Stimulated activated naive B cell treated with anti-CD40 and anti-IgM and Interleukin-4, amounts not matched to agents 10 μg/mL and 1 μg/mL and 100 μg/mL, for 72 hours (primary cell): Measurements from ENCODE around the gene DCLK2.

ENCODE experiments used
- ATAC-seq, 2 donors: fragments of 150-1000 bp; cut with Tn5 transposase; replicated peaks; 2 replicates each; pipeline ENCODE4 v1.10.0; 2021; ENCODE audit warnings: moderate library complexity in 1 of 2
- DNase-seq: peaks from one replicate; pipeline ENCODE4 v3.0.0; 2021
- H3K27ac Mint-ChIP-seq: one replicate; pipeline ENCODE4 v1.8.0; 2022; ENCODE audit warnings: mild to moderate bottlenecking, mixed read lengths
- H3K27me3 Mint-ChIP-seq, 2 donors: one replicate each; pipeline ENCODE4 v1.8.0; 2022; ENCODE audit warnings: mixed read lengths in 2 of 2
- H3K36me3 Mint-ChIP-seq, 2 donors: one replicate each; pipeline ENCODE4 v1.8.0; 2022; ENCODE audit warnings: mixed read lengths in 2 of 2, mild to moderate bottlenecking in 1 of 2
- H3K4me1 Mint-ChIP-seq, 2 donors: one replicate each; pipeline ENCODE4 v1.8.0; 2022; ENCODE audit warnings: mixed read lengths in 2 of 2, mild to moderate bottlenecking in 1 of 2
- H3K4me3 Mint-ChIP-seq, 2 donors: one replicate each; pipeline ENCODE4 v1.8.0; 2022; ENCODE audit warnings: mild to moderate bottlenecking in 2 of 2, mixed read lengths in 2 of 2, moderate library complexity in 1 of 2
- H3K9me3 Mint-ChIP-seq, 2 donors: one replicate each; pipeline ENCODE4 v1.8.0; 2022; ENCODE audit warnings: mixed read lengths in 2 of 2, mild to moderate bottlenecking in 1 of 2

DCLK2 gene

DNA sequence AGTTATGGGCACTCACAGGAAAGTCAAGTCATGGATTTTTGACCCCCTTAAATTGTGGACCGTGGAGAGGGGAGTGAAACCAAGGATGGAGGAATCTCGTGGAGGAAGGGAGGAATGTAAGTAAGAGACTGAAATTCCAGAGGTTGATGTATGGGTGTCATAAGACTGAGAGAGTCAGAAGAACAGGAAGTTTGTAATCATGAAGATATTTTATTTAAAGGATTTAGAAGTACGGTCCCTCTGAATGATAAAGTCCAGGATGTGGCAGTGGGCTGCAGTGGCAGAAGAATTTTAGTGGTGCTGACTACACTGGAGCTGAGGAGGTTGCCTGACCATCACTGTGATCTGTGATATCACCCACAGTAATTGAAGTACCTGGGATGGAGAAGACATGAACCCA is 57.8 kb downstream of the DCLK2 start:
- H3K27ac Mint-ChIP-seq = no peak overlapping the region

DNA sequence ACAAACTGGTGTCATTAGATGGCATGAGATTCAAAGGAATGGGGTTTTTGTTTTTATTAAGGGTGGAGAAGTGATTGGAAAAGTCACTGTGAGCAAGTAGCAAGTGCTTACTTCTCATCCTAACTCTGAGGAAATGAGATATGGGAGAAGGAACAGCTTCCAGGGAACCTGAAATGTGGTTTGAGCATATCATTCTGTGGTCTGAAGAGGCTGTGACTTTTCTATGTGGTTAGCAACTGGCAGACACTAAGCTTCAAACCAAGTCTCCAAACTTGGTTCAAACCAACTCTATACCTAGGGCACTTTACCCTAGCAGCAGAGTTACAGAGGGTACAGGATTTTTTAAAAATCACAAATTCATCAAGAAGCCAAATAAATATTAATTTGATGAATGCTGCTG is 58.2 kb downstream of the DCLK2 start:
- no peak overlapping the region for H3K27ac Mint-ChIP-seq
- H3K9me3 Mint-ChIP-seq = no peaks in the 10 kb centered on the region
- no peak for ATAC-seq
- H3K36me3 Mint-ChIP-seq = peaks cover 0 to 3% of the 10 kb centered on the region in 2 donors
- H3K4me3 Mint-ChIP-seq = no peak overlapping the region
- DNase-seq = no peak
- H3K27me3 Mint-ChIP-seq = peaks cover 5 to 8% of the 10 kb centered on the region in 2 donors
- peaks cover 21 to 34% of the 10 kb centered on the region in 2 donors for H3K4me1 Mint-ChIP-seq

More for the DNA sequence above, 57.8 kb downstream of the DCLK2 start:
- ATAC-seq (no peak), DNase-seq (no peak)
- no peaks in the 10 kb centered on the region for H3K9me3 Mint-ChIP-seq
- peaks cover 0 to 3% of the 10 kb centered on the region in 2 donors for H3K36me3 Mint-ChIP-seq
- H3K4me1 Mint-ChIP-seq = peaks cover 18 to 30% of the 10 kb centered on the region in 2 donors
- peaks cover 5 to 10% of the 10 kb centered on the region in 2 donors for H3K27me3 Mint-ChIP-seq
- H3K4me3 Mint-ChIP-seq = no peak overlapping the region

DNA sequence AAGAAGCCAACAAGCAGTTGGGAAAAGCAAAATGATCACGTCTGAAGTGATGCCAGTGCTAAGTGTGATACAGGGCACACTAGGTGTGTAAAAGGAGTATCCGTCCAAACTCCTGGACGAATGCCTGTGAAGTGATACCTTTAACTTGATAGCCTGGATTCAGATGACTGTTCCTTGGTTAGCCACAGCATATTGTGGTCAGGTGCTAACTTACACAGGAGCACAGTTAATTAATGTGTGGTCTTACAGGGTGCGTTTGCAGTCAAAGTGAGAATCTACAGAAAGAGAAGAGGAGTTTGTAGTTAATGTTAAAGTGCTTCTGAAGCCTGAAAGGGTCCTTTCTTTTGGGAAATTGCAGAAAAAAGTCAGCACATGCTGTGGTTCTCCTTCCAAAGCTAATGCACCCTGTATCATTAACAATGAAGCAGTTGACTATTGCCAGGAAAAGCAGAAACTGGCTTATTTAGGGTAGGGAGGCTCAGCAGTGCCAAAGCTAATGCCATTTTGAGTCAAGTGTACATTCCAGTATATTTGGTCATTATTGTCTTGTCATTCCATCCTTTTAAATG is 61.1 kb downstream of the DCLK2 start:
- no peaks in the 10 kb centered on the region for H3K27me3 Mint-ChIP-seq
- ATAC-seq = peak in 1 of 2 donors; percentile 42

DNA sequence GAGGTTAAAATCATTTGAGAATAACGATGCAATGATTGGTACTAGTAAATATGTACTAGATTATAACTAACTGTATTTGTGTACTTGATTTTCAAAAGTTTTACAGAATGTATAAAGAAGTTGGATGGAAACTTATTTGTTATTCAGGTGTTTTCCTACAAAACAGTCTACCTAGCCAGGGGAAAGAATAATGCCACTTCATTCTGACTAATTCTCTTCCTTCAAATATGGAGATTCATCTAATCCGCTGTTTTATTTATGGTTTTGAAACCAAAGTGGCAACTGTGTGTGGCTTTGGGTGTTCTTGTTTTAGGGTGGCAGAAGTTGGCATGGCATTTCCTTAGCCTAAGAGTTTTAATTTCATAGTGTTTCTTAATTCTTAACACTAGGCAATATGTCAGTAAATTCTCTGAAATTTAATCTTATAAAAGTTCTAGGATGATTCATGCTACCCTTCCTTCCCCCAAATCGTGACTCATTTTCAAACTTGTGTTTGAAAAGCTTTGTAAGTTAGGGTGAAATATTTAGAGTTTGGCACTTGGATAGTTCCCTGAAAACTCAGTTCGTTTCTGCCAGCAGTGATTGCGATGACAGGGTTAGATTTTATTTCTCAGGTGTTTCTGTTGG is 62.6 kb downstream of the DCLK2 start:
- no peak for DNase-seq
- no peak overlapping the region for H3K4me3 Mint-ChIP-seq
- peaks cover 12 to 22% of the 10 kb centered on the region in 2 donors for H3K4me1 Mint-ChIP-seq
- H3K9me3 Mint-ChIP-seq = peaks cover 5 to 12% of the 10 kb centered on the region in 2 donors
- no peak overlapping the region for H3K27ac Mint-ChIP-seq
- H3K36me3 Mint-ChIP-seq = peaks cover 1 to 4% of the 10 kb centered on the region in 2 donors
- H3K27me3 Mint-ChIP-seq = no peaks in the 10 kb centered on the region
- ATAC-seq = no peak

More for the DNA sequence above, 61.1 kb downstream of the DCLK2 start:
- Mint-ChIP-seq H3K27ac (no peak overlapping the region), H3K4me1 (peaks cover 21 to 34% of the 10 kb centered on the region in 2 donors), H3K4me3 (no peak overlapping the region), H3K36me3 (peaks cover 0 to 3% of the 10 kb centered on the region in 2 donors), H3K9me3 (peaks cover 5 to 11% of the 10 kb centered on the region in 2 donors)
- DNase-seq = no peak

DNA sequence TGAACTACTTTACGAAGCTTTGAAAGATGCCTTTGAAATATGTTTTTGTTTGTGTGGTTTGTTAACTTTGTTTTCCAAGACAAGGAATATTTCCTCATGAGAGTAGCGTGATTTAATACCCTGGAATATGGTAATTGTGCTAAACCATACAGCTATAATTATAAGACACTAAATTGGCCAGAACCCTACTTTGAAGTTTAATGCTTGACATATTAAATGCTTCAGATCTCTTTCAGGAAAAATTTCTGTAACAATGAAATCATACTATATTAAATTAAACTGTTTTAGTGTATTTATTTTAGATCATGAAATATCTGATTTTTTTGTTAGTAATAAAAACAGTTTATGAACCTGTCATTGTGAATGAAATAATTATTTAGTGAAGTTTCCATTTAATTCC is 63.5 kb downstream of the DCLK2 start:
- no peak overlapping the region for H3K4me3 Mint-ChIP-seq
- no peak for DNase-seq
- no peaks in the 10 kb centered on the region for H3K27me3 Mint-ChIP-seq
- H3K4me1 Mint-ChIP-seq = peaks cover 6 to 13% of the 10 kb centered on the region in 2 donors
- peaks cover 0 to 4% of the 10 kb centered on the region in 2 donors for H3K36me3 Mint-ChIP-seq
- H3K27ac Mint-ChIP-seq = no peak overlapping the region
- H3K9me3 Mint-ChIP-seq = peaks cover 5 to 12% of the 10 kb centered on the region in 2 donors
- ATAC-seq = no peak

DNA sequence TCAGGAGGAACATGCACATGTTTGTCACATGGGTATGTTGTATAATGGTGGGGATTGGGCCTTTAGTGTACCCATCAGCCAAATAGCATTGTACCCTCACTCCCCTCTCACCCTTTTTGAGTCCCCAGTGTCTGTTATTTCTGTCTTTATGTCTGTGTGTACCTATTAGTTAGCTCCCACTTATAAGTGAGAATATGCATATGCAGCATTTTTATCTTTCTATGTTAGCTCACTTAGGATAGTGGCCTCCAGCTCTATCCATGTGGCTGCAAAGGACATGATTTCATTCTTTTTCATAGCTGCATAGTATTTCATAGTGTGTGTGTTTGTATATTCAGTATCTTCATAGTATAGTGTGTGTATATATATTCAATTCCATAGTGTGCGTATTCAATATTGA is 64.6 kb downstream of the DCLK2 start:
- peaks cover 5 to 12% of the 10 kb centered on the region in 2 donors for H3K9me3 Mint-ChIP-seq
- no peak overlapping the region for H3K27ac Mint-ChIP-seq
- H3K4me3 Mint-ChIP-seq = no peak overlapping the region
- peaks cover 6 to 8% of the 10 kb centered on the region in 2 donors for H3K4me1 Mint-ChIP-seq
- ATAC-seq (no peak), DNase-seq (no peak)
- H3K27me3 Mint-ChIP-seq = no peaks in the 10 kb centered on the region
- peaks cover 0 to 4% of the 10 kb centered on the region in 2 donors for H3K36me3 Mint-ChIP-seq

DNA sequence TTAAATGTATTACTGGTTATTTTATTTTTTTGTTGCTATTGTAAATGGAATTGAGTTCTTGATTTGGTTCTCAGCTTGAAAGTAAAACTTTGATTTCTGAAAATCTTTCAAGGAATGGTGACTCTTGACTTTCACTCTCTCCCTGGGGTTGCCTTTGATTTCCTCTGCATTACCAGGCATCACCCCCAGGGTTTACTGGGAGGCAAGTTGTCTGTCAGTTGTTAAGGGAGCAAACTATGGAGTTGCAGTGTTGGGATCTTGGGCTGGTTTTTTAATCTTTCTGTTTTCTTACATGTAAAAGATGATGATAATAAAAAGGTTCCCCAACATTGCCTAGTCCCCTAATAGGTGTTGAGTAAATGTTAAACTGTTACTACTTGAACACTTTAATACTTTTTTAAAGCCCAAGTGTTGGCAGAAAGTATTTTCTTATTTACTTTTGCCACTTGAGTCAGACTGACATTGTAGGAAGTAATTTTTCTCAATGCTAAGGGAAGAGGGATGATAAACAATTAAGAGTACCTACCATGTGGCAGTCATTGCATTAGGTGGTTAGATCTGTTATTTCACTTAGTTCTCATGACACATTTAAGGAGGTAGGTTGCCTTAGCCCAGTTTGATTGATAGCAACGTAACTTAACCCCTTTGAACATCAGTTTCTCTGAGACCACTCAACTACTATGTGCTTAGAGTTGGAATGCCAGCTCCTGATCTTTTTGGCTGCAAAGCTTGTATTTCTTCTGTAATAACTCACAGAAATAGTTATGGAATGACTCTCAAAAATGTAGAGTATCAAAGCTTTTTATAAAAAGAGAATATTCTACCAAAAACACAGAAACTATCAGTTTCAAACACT is 67.1 kb downstream of the DCLK2 start:
- H3K4me3 Mint-ChIP-seq = no peak overlapping the region
- no peaks in the 10 kb centered on the region for H3K27me3 Mint-ChIP-seq

DNA sequence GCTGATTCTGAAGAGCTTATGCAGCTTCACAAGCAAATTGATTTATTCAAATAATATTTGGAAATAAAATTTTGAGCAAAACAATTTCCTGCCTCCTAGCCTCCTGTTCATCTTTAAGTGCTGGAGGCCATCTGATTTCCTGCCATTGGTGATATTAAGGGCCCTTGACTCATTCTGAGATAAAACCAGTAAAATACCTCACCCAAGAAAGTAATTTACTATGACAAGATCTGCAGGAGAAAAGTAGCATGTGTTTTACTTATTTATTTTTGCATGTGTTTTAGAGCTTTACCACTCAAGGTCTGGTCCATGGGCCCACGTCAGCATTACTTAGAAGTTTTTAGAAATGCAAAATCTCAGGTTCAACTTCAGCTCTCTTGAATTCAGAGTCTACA is 67.7 kb downstream of the DCLK2 start:
- Mint-ChIP-seq H3K27ac (no peak overlapping the region), H3K4me1 (peaks cover 5% of the 10 kb centered on the region in 2 donors), H3K27me3 (no peaks in the 10 kb centered on the region), H3K36me3 (peaks cover 0 to 4% of the 10 kb centered on the region in 2 donors), H3K9me3 (peaks cover 5 to 12% of the 10 kb centered on the region in 2 donors), H3K4me3 (no peak overlapping the region)
- no peak for ATAC-seq
- DNase-seq = no peak

More for the DNA sequence above, 67.1 kb downstream of the DCLK2 start:
- peaks cover 5 to 12% of the 10 kb centered on the region in 2 donors for H3K9me3 Mint-ChIP-seq
- peaks cover 6 to 8% of the 10 kb centered on the region in 2 donors for H3K4me1 Mint-ChIP-seq
- DNase-seq (no peak), ATAC-seq (no peak)
- H3K36me3 Mint-ChIP-seq = peaks cover 0 to 4% of the 10 kb centered on the region in 2 donors
- no peak overlapping the region for H3K27ac Mint-ChIP-seq

DNA sequence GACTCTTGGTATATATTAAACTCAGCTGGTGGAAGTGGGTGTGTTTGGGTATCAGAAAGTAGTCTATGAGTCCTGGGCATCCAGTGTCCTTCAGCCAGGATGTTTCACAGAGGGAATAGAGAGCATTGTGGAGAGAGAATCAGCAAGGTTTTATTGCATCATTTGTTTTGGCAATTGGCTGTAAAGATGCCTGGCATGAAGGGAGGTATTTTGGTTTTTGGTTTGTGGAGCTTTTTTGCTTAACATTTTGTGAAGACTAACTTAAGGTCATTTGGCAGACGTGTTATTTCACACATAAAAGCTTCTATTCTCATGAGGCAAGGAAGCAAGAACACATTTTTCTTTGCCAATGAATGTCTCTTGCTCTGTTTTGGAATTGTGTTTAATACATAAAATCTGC is 71.1 kb downstream of the DCLK2 start:
- ATAC-seq (no peak), DNase-seq (no peak)
- H3K36me3 Mint-ChIP-seq = peaks cover 0 to 4% of the 10 kb centered on the region in 2 donors
- peaks cover 0 to 1% of the 10 kb centered on the region in 2 donors for H3K9me3 Mint-ChIP-seq
- no peak overlapping the region for H3K4me3 Mint-ChIP-seq
- H3K27ac Mint-ChIP-seq = no peak overlapping the region
- H3K4me1 Mint-ChIP-seq = peaks cover 0 to 3% of the 10 kb centered on the region in 2 donors
- H3K27me3 Mint-ChIP-seq = no peaks in the 10 kb centered on the region

DNA sequence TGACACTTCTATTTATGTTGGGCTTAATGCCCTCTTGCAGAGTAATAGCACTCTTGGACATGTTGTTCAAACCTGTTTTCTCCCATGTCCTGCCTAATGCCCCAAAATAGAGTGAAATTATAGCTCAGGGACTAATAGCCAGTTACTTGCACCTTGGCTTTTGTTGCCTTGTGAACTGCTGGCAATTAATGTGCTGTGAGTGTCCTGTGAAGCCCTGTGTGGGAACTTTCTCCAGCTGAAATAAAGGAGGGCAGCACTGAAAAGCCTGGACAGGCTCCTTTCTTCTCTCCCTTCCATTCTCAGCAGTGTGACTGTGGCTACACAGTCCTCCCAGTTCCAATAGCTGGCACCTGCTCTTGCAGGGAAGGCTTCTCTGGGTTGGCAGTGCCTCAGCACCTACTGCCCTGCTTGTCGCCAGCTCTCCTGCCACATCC is 72.4 kb downstream of the DCLK2 start:
- Mint-ChIP-seq H3K27ac (no peak overlapping the region), H3K27me3 (no peaks in the 10 kb centered on the region), H3K9me3 (no peaks in the 10 kb centered on the region), H3K36me3 (no peaks in the 10 kb centered on the region), H3K4me3 (no peak overlapping the region), H3K4me1 (peaks cover 0 to 3% of the 10 kb centered on the region in 2 donors)
- DNase-seq (no peak), ATAC-seq (no peak)

DNA sequence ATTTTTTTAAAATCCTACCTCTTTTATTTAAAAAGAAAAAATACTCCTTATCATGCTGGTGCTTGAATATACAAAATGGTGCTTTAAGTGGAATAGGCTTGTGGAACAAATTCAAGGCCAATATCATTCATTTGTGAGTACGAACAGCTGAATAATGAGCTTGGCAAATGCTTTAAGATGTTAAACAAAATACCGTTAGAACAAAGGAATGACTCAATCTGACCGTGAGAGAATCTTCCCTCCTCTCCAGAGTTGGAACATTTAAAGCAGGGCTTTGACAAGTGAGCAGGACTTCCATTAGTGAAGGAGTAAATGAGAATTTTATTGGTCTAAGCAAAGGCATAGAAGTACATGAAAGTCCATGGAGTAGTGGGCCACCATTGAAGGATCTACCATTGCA is 74.5 kb downstream of the DCLK2 start:
- Mint-ChIP-seq H3K27me3 (no peaks in the 10 kb centered on the region), H3K4me1 (peaks cover 0 to 3% of the 10 kb centered on the region in 2 donors), H3K4me3 (no peak overlapping the region), H3K27ac (no peak overlapping the region), H3K36me3 (no peaks in the 10 kb centered on the region), H3K9me3 (no peaks in the 10 kb centered on the region)
- no peak for ATAC-seq
- no peak for DNase-seq

DNA sequence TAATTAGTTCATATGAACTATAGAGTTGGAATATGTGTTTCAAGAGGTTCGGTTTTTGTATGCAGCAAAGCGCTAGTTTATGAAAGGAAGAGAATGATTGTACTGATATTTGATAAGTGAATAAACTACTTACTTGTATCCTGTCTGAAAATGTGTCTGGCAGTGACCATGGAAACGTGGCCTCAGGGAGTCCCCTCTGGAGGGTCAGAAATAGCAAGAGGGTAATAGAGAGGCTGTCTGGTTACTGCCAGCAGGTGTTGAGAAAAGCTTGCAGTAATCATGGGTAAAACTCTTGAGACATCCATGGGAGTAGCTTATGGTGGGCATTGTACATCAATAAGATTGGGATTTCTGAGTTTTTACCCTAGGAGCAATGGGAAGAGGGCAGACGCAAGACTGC is 77.1 kb downstream of the DCLK2 start:
- H3K4me1 Mint-ChIP-seq = peaks cover 0 to 3% of the 10 kb centered on the region in 2 donors
- no peak for ATAC-seq
- H3K4me3 Mint-ChIP-seq = no peak overlapping the region

DNA sequence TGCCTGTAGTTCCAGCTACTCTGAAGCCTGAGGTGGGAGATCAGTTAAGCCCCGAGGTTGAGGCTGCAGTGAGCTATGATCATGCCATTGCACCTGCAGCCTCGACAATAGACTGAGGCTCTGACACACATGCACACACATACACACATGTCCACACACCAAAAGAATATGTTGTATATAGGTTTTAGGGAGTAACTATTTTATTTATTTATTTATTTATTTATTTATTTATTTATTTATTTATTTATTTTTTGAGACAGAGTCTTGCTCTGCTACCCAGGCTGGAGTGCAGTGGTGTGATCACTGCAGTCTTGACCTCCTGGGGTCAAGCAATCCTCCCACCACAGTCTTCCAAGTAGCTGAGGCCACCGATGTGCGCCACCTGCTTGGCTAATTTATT is 78.3 kb downstream of the DCLK2 start:
- Mint-ChIP-seq H3K4me1 (peaks cover 0 to 3% of the 10 kb centered on the region in 2 donors), H3K9me3 (no peaks in the 10 kb centered on the region), H3K36me3 (no peaks in the 10 kb centered on the region), H3K27ac (no peak overlapping the region), H3K4me3 (no peak overlapping the region), H3K27me3 (no peaks in the 10 kb centered on the region)
- no peak for DNase-seq
- ATAC-seq = no peak

More for the DNA sequence above, 77.1 kb downstream of the DCLK2 start:
- Mint-ChIP-seq H3K9me3 (no peaks in the 10 kb centered on the region), H3K36me3 (no peaks in the 10 kb centered on the region), H3K27me3 (no peaks in the 10 kb centered on the region), H3K27ac (no peak overlapping the region)
- no peak for DNase-seq

DNA sequence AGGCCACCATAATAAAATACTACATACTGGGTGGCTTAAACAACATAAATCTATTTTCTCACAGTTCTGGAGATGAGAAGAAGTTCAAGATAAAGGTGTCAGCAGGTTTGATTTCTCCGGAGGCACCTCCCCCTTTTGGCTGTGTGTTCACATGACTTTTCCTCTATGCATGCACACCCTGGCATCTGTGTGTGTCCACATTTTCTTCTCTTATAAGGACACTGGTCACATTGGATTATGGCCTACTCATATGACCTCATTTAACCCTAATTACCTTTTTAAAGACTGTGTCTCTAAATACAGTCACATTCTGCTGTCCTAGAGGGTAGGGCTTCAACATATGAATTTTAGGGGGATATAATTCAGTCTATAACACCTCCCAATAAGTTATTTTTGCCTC is 79.8 kb downstream of the DCLK2 start:
- no peak overlapping the region for H3K27ac Mint-ChIP-seq
- ATAC-seq (no peak), DNase-seq (no peak)
- H3K36me3 Mint-ChIP-seq = peaks cover 0 to 4% of the 10 kb centered on the region in 2 donors
- peaks cover 0 to 3% of the 10 kb centered on the region in 2 donors for H3K4me1 Mint-ChIP-seq
- H3K4me3 Mint-ChIP-seq = no peak overlapping the region
- no peaks in the 10 kb centered on the region for H3K9me3 Mint-ChIP-seq
- H3K27me3 Mint-ChIP-seq = no peaks in the 10 kb centered on the region
